Mucosa of rectum (tissue), 2 donors: ENCODE results near the gene PLD1.
A peak's percentile ranks its signal among the peaks of the same experiment; 100 is the strongest.
"Not testable (repeated sequence)": the region's sequence is repeated elsewhere in the genome, so short reads cannot be mapped to it uniquely, and the experiment has no call there.

Experiments used
- H3K27ac ChIP-seq, 2 donors: one replicate each; pipeline ENCODE4 v1.7.0; 2013; ENCODE audit warnings: inconsistent platforms in 2 of 2, low read depth in 2 of 2, low read length in 2 of 2
- H3K27me3 ChIP-seq, 2 donors: one replicate each; pipeline ENCODE4 v1.7.0; 2013; ENCODE audit warnings: low read length in 2 of 2; ENCODE audit not compliant: control insufficient read depth in 2 of 2, insufficient read depth in 2 of 2
- H3K36me3 ChIP-seq, 2 donors: one replicate each; pipeline ENCODE4 v1.7.0; 2013; ENCODE audit warnings: low read length in 2 of 2; ENCODE audit not compliant: control insufficient read depth in 2 of 2, insufficient read depth in 2 of 2
- H3K4me1 ChIP-seq, 2 donors: one replicate each; pipeline ENCODE4 v1.7.0; 2013; ENCODE audit warnings: low read length in 2 of 2, mild to moderate bottlenecking in 1 of 2; ENCODE audit not compliant: control insufficient read depth in 2 of 2, insufficient read depth in 2 of 2
- H3K4me3 ChIP-seq, 2 donors: one replicate each; pipeline ENCODE4 v1.7.0; 2013; ENCODE audit warnings: low read length in 2 of 2
- H3K9ac ChIP-seq, 2 donors: one replicate each; pipeline ENCODE4 v1.7.0; 2013; ENCODE audit warnings: low read length in 2 of 2, low read depth in 1 of 2, mild to moderate bottlenecking in 1 of 2
- H3K9me3 ChIP-seq, 2 donors: one replicate each; pipeline ENCODE4 v1.7.0; 2013; ENCODE audit warnings: low read length in 2 of 2; ENCODE audit not compliant: control insufficient read depth in 2 of 2
- donor health status: healthy.
- donor health status: Normal muscosa, but diverticular disease.

Gene PLD1

GRCh38 chr3:171809861-171810628 is at the start of gene PLD1:
TSS of gene PLD1 (minus strand) at chr3:171810483. CDS start at chr3:171738051, 72,432 bp downstream.
- Histone ChIP-seq H3K36me3 (no peaks in the 10 kb centered on the region), H3K4me1 (peaks cover 10 to 36% of the 10 kb centered on the region in 2 donors), H3K9ac (peak within 1 kb of the TSS; percentile 80 to 88), H3K9me3 (no peaks in the 10 kb centered on the region), H3K4me3 (peak within 1 kb of the TSS; percentile 84 to 86), H3K27ac (peak within 1 kb of the TSS; percentile 97 to 99), H3K27me3 (no peaks in the 10 kb centered on the region)

GRCh38 chr3:171858770-171859169 is 48.5 kb upstream of the PLD1 start:
- H3K4me3 ChIP-seq, H3K36me3 ChIP-seq, H3K9ac ChIP-seq, H3K9me3 ChIP-seq, H3K27me3 ChIP-seq, H3K27ac ChIP-seq, H3K4me1 ChIP-seq: not testable (repeated sequence)

- Histone ChIP-seq H3K27me3 (no peaks in the 10 kb centered on the region), H3K36me3 (no peaks in the 10 kb centered on the region), H3K4me1 (no peaks in the 10 kb centered on the region), H3K4me3 (no peak overlapping the region), H3K27ac (no peak overlapping the region), H3K9ac (no peak overlapping the region), H3K9me3 (peaks cover 4 to 5% of the 10 kb centered on the region in 2 donors)
Measured at GRCh38 chr3:171854649-171855305, 44.5 kb upstream of the PLD1 start.

- H3K27ac ChIP-seq: no peak overlapping the region
- H3K36me3 ChIP-seq: no peaks in the 10 kb centered on the region
- no peaks in the 10 kb centered on the region for H3K4me1 ChIP-seq
- H3K9ac ChIP-seq: no peak overlapping the region
- H3K27me3 ChIP-seq: no peaks in the 10 kb centered on the region
- peaks cover 4 to 5% of the 10 kb centered on the region in 2 donors for H3K9me3 ChIP-seq
- H3K4me3 ChIP-seq: no peak overlapping the region
Measured at GRCh38 chr3:171851660-171852058, 41.4 kb upstream of the PLD1 start.

- peaks cover 4 to 5% of the 10 kb centered on the region in 2 donors for H3K9me3 ChIP-seq
- no peak overlapping the region for H3K4me3 ChIP-seq
- no peaks in the 10 kb centered on the region for H3K36me3 ChIP-seq
- H3K9ac ChIP-seq: no peak overlapping the region
- H3K27ac ChIP-seq: no peak overlapping the region
- no peaks in the 10 kb centered on the region for H3K4me1 ChIP-seq
- no peaks in the 10 kb centered on the region for H3K27me3 ChIP-seq
Measured at GRCh38 chr3:171850960-171851659, 40.8 kb upstream of the PLD1 start.

- H3K4me3 ChIP-seq: no peak overlapping the region
Measured at GRCh38 chr3:171850320-171850959, 40.2 kb upstream of the PLD1 start.

GRCh38 chr3:171849617-171850319 is 39.5 kb upstream of the PLD1 start:
- peaks cover 4 to 5% of the 10 kb centered on the region in 2 donors for H3K9me3 ChIP-seq
- H3K9ac ChIP-seq: no peak overlapping the region
- no peaks in the 10 kb centered on the region for H3K36me3 ChIP-seq
- H3K27ac ChIP-seq: no peak overlapping the region
- H3K27me3 ChIP-seq: no peaks in the 10 kb centered on the region
- H3K4me1 ChIP-seq: no peaks in the 10 kb centered on the region
- H3K4me3 ChIP-seq: no peak overlapping the region

More at GRCh38 chr3:171850320-171850959, 40.2 kb upstream of the PLD1 start:
- Histone ChIP-seq H3K9me3 (peaks cover 4 to 5% of the 10 kb centered on the region in 2 donors), H3K4me1 (no peaks in the 10 kb centered on the region), H3K36me3 (no peaks in the 10 kb centered on the region), H3K27ac (no peak overlapping the region), H3K27me3 (no peaks in the 10 kb centered on the region), H3K9ac (no peak overlapping the region)

GRCh38 chr3:171847595-171848259 is 37.4 kb upstream of the PLD1 start:
- H3K9ac ChIP-seq: no peak overlapping the region
- H3K36me3 ChIP-seq: no peaks in the 10 kb centered on the region
- no peaks in the 10 kb centered on the region for H3K9me3 ChIP-seq
- no peaks in the 10 kb centered on the region for H3K4me1 ChIP-seq
- no peaks in the 10 kb centered on the region for H3K27me3 ChIP-seq
- H3K27ac ChIP-seq: no peak overlapping the region
- H3K4me3 ChIP-seq: no peak overlapping the region

GRCh38 chr3:171847133-171847532 is 36.9 kb upstream of the PLD1 start:
- no peaks in the 10 kb centered on the region for H3K36me3 ChIP-seq
- H3K9me3 ChIP-seq: no peaks in the 10 kb centered on the region

More at GRCh38 chr3:171847133-171847532, 36.9 kb upstream of the PLD1 start:
- no peak overlapping the region for H3K4me3 ChIP-seq
- H3K27me3 ChIP-seq: no peaks in the 10 kb centered on the region
- no peak overlapping the region for H3K9ac ChIP-seq
- H3K4me1 ChIP-seq: no peaks in the 10 kb centered on the region
- no peak overlapping the region for H3K27ac ChIP-seq
